ENCODE data around the gene CATSPERE.
A peak's percentile ranks its signal among the peaks of the same experiment; 100 is the strongest.
"Not testable (repeated sequence)": the region's sequence is repeated elsewhere in the genome, so short reads cannot be mapped to it uniquely, and the experiment has no call there.

Gene CATSPERE

DNA sequence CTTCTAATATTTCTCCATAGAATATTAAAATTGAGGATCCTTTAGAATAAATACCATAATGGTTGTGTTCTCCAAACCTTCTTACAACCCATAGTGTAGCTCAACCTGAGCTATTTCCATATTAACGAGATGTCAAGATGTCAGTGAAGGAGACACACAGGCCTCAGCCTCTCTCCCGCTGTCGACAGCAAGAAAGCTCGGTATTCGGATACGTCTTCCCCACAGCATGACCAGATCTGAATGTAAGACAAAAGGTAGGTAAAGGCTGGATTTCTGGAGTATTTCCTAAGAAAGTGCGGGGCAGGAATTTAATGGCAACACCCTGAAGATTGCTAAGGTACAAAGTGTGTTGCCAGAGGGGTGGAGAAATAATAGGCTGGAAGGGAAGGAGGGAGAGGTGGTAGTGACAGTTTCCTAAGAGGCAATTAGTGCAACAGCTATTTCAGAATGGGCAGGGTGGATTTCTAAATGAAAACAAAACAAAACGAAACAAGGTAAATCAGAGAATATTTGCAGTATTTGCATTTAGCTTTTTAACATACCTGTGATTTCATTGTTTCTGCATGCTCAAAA lies 11.1 kb upstream of the CATSPERE start:
- no peak for DNase-seq

GRCh38 chr1:244450597-244451538 lies 10.2 kb upstream of the CATSPERE start:
- peak; percentile 62 for DNase-seq

- no peak for DNase-seq
Observed at GRCh38 chr1:244451539-244451950, 9.5 kb upstream of the CATSPERE start, which contains the start of gene ADSS2. TSS of gene ADSS2 (minus strand) at chr1:244451909. CDS start at chr1:244451817, 92 bp downstream.

DNA sequence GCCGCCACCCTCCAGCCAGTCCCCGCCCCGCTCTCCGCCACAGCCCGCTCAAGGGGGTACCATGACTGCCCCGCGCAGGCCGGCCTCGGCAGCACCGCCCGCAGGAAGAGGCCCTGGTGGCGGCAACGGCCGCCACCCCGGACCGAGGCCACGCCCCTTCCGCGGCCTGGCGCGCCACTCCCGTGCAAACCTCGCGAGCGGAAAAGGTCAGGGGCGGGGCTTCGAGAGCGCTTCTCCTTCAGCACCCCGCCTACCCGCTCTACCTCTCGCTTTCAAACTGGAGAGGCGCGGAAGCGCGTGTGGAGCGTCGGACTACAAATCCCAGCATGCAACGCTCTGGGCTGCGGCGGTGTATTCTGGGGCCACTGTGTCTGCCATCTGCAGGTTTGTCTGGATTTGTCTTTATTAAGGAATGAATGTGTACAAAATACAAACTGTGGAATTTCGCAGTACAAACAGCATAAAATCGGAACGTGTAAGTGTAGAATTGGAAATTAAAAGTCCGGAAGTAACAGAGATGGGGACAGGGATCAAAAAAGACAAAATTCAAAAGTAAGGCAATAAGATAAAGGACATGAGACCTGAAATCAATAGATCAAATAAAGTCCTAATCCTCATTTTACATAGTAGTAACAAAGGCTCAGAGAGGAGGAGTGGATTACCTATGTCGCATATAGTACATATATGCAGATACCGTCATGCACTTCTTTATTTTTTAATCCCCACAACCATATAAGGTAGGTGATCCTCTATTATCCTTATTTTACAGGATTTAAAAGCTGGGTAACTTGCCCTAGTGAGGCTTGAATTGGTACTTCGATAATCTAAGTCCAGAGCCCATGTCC lies 8.9 kb upstream of the CATSPERE start:
- DNase-seq: peak; percentile 100

GRCh38 chr1:244454412-244454811 lies 6.7 kb upstream of the CATSPERE start:
- no peak for DNase-seq

GRCh38 chr1:244456586-244456985 lies 4.5 kb upstream of the CATSPERE start:
- DNase-seq: no peak

GRCh38 chr1:244458781-244459180 lies 2.3 kb upstream of the CATSPERE start:
- no peak for DNase-seq

DNA sequence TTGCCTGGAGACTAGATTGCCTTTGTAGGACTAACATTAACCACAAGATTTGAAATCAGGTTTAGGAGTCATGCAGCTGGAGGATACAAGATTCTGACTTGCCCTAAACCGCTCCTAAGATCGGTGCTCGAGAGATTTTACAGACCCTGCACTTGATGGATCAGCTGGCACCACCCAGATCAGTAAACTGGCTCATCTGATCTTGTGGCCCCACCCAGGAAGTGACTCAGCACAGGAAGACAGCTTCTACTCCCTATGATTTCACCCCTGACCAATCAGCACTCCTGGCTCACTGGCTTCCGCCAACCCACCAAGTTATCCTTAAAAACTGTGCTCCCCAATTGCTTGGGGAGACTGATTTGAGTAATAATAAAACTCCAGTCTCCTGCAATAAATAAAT lies 876 bp upstream of the CATSPERE start:
- DNase-seq: no peak

GRCh38 chr1:244466724-244467123 lies 5.7 kb downstream of the CATSPERE start:
- no peak for DNase-seq

DNA sequence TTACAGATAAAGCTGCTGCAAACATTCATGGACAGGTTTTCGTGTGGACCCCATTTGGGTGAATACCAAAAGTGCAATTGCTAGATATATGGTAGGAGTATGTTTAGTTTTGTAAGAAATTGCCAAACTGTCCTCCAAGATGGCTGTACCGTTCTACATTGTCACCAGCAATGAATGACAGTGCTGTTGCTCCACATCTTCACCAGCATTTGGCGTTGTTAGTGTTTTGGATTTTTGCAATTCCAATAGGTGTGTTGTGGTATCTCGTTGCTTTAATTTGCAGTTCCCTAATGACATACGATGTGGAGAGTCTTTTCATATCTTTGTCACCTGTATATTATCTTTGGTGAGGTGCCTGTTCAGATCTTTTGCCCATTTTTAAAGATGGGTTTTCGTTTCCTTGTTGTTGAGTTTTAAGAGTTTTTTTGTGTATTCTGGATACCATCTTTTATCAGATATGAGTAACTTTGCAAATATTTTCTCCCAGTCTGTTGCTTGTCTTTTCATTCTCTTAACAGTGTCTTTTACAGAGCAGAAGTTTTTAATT lies 12.1 kb downstream of the CATSPERE start:
- no peak for DNase-seq

GRCh38 chr1:244484971-244485370 lies 23.9 kb downstream of the CATSPERE start:
- not testable (repeated sequence) for DNase-seq

DNA sequence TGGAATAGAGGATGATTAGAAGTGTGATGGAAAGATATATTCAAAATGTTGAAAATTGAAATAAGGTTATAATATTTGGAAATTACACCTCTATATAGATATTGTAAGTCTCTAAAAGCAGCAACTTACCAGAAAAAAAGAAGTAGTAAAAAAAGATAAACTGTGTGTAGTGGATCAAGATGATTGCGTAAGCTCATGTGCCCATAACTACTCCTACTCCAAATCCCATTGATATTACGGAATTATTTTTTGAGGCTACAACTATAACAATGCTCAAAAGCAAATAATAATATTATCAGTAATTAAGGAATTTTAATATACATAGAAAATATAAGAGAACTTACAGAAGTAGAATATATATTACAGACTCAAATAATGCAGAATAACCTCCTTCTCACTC lies 33.6 kb downstream of the CATSPERE start:
- DNase-seq: no peak

DNA sequence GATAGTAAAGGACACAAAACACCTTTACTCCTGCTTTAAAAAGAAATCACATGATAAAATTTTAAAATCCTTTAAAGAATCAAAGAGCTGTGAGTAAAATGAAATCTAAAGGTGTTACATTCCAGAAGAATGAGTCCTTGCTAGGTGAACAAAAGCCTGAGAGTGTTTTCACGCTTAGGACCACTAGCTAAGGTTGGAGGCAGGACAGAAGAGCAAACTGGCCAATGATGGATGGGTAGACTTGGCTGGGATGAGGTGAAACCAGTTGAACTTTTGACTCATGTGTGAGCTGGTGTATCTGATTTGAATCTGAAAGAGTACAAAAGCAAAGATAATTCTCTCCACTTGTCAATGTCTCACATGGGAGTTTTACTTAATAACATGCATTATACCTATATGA lies 35.1 kb downstream of the CATSPERE start:
- DNase-seq: no peak

GRCh38 chr1:244497805-244498204 lies 36.7 kb downstream of the CATSPERE start:
- no peak for DNase-seq

GRCh38 chr1:244499484-244499883 lies 38.4 kb downstream of the CATSPERE start:
- DNase-seq: not testable (repeated sequence)

DNA sequence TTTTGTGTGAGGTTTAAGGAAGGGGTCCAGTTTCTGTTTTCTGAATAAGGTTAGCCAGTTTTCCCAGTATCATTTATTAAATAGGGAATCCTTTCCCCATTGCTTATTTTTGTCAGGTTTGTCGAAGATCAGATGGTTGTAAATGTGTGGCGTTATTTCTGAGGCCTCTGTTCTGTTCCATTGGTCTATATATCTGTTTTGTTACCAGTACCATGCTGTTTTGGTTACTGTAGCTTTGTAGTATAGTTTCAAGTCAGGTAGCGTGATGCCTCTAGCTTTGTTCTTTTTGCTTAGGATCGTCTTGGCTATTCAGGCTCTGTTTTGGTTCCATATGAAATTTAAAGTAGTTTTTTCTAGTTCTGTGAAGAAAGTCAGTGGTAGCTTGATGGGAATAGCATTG lies 39.4 kb downstream of the CATSPERE start:
- DNase-seq: not testable (repeated sequence)

DNA sequence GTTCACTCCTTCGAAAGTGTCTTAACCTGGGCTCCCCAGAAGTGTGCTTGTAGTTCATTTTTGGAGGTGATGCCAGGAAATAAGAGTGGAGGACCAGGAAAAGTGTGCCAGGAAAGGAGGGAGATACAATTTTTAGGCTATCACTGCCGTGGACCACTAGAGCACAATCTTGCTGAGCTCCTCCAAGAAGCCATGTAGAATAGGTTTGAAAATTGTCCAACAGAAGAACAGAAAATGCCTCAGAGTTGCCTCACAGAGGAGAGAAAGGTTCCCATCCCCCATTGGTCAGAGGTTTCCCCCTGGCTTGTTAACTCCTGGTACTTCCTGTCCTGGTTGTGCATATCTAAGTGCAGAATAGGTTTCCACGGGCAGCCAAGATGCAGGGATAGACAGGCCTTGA lies 41.6 kb downstream of the CATSPERE start:
- DNase-seq: no peak

DNA sequence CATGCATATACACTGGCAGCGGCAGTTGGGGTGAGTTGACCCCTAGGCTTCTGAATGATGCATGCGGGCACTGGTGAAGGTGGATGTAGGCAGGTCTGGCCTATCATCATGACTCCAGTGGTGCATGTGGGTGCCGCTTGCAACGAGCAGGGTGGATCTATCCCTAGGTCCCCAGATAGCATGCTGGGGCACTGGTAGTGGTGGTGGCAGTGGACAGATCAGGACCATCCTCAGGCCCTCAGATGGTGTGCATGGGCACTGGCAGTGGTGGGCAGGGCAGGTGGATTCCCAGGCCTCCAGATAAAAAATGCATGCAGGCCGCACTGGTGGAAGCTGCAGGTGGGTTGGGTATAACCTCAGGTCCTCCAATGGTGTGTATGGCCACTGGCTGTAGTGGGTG lies 52.4 kb downstream of the CATSPERE start:
- no peak for DNase-seq

GRCh38 chr1:244515680-244516079 lies 54.6 kb downstream of the CATSPERE start:
- DNase-seq: no peak

DNA sequence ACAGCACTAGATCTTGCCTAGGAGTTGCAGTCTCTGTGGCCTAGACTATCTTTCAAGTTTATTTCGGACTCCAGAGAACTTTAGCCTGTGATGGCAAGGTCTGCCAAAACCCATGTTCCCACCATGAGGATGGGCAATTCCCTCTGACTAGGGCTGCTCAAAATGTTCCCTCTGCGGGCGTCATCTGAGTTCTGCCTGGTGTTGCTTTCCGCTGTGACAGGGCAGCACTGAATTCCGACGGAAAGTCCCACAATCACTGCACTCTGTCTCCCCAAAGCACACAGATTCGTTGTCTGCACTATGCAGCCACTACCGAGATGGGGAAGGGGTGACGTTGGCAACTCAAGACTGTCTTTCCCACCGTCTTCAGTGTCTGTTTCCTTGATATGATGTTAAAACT lies 75.2 kb downstream of the CATSPERE start:
- DNase-seq: no peak

DNA sequence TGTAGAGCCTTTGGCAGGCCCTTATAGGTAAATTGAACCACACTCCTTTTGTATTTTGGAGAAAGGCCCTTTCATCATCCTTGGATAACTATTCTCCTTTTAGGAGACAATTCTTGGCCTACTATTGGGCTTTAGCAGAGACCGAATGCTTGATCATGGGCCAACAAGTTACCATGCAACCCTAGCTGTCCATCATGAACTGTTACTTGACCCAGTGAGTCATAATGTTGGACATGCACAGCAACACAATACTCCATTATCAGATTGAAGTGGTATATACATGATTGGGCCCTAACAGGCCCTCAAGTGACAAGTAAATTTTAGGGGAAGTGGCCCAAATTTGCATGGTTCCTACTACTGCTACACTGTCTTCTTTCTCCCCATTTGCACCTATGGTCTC lies 84.4 kb downstream of the CATSPERE start:
- no peak for DNase-seq

DNA sequence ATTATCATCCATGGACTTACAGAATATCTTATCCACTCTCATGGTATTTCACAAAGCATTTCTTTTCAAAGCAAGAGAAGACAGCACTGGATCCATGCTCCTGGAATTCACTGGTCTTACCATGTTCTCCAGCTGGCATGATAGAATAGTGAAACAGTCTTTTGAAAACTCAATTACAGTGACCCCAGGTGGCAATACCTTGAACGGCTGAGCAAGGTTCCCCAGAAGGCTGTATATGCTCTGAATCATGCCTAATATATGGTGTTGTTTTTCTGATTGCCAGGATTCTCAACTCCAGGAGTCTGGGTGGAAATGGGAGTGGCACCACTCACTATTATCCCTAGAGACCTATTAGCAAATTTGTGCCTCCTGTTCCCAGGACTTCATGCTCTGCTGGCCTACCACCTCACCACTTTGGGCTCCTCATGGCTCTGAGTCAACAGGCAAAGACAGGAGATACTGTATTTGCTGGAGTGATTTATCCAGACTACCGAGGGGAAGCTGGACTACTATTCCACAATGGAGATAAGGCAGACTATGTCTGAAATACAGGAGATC lies 87.6 kb downstream of the CATSPERE start:
- DNase-seq: no peak

DNA sequence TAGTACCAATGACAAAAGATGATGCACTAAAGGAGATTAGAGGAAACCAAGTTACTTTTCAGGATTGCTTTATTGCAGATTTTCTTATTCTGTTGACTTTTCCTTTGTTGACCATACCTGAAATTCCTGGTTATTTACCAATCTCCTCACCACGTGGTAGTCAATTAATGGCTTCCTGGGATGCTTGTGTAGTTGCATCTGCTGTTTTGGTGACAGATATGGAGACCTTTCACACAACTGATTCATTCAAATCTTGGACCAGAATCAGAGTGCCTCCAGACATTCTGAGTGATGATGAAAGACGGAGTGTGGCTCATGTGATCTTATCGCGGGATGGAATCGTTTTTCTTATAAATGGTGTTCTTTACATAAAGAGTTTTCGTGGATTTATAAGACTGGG lies 91.3 kb downstream of the CATSPERE start:
- DNase-seq: no peak

All from NCI-H1092 treated with DMSO at 0.1 percent for 48 hours (cell line).